IgD-negative memory B cell (primary cell): ENCODE measurements around the gene NPVF. TPM values are rescaled to one million over a fixed set of nuclear protein-coding genes. Genes with fewer than 3 reads are reported as not detected.
A peak's percentile ranks its signal among the peaks of the same experiment; 100 is the strongest.

ENCODE experiments used
- H3K27ac Mint-ChIP-seq, 3 donors: one replicate each; pipeline ENCODE4 v1.8.0; 2020 to 2022; ENCODE audit warnings: mild to moderate bottlenecking in 3 of 3, mixed read lengths in 3 of 3, moderate library complexity in 1 of 3
- H3K27me3 Mint-ChIP-seq: one replicate; pipeline ENCODE4 v1.8.0; 2021; ENCODE audit warnings: mixed read lengths
- H3K36me3 Mint-ChIP-seq: one replicate; pipeline ENCODE4 v1.8.0; 2020; ENCODE audit warnings: mild to moderate bottlenecking, mixed read lengths
- H3K4me1 Mint-ChIP-seq, 3 donors: one replicate each; pipeline ENCODE4 v1.8.0; 2020 to 2022; ENCODE audit warnings: mixed read lengths in 3 of 3, mild to moderate bottlenecking in 1 of 3
- H3K4me3 Mint-ChIP-seq, 4 donors: one replicate each; pipeline ENCODE4 v1.8.0; 2020 to 2022; ENCODE audit warnings: mild to moderate bottlenecking in 4 of 4, mixed read lengths in 4 of 4, moderate library complexity in 3 of 4
- H3K9me3 Mint-ChIP-seq, 3 donors: one replicate each; pipeline ENCODE4 v1.8.0; 2020 to 2021; ENCODE audit warnings: mixed read lengths in 3 of 3, mild to moderate bottlenecking in 1 of 3
- polyA plus RNA-seq: library from polyadenylated mRNA; unstranded; fragments of 300-500 nt; fragmentation: Illumina TruSeq; gene quantifications from one replicate; pipeline ENCODE4 v1.2.3, GENCODE V29; 2021

NPVF gene
- polyA plus RNA-seq, 1 donor from 2014 or later, result not detected

DNA sequence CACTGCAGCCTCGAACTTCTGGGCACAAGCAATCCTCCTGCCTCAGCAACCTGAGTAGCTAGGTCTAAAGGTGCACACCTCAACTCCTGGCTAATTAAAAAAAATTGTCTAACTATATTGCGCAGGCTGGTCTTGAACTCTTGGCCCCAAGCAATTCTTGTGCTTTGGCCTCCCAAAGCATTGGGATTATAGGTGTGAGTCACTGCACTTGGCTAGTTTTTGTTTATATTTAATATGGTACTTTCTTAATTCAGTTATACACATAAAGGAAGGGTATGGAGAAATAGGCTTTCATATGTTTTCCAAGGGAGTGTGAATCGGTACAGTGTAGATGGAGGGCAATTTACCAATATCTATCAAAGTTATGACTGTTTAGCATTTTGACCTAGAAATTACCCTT lies 20.4 kb downstream of the NPVF start:
- H3K4me3 Mint-ChIP-seq, result no peak overlapping the region
- H3K36me3 Mint-ChIP-seq, result peaks cover 4% of the 10 kb centered on the region
- H3K9me3 Mint-ChIP-seq, result peaks cover 0 to 6% (median 4%) of the 10 kb centered on the region in 3 donors
- peaks cover 0 to 2% (median 0%) of the 10 kb centered on the region in 3 donors for H3K4me1 Mint-ChIP-seq
- H3K27ac Mint-ChIP-seq, result no peak overlapping the region
- H3K27me3 Mint-ChIP-seq, result peaks cover 22% of the 10 kb centered on the region

DNA sequence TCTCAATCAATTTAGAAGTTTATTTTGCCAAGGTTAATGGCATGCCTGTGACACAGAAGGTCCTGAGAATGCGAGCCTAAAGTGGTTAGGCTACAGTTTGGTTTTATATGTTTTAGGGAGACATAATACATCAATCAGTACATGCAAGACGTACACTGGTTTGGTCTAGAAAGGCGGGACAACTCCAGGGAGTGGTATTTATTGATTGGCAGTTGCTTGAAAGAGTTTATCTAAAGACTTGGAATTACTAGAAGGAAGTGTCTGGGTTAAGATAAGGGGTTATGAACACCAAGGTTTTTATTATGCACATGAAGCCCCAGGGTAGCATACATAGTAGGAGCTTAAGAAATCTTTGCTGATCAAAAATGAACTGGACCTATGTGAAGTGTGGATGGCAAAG lies 21.5 kb downstream of the NPVF start:
- peaks cover 17% of the 10 kb centered on the region for H3K27me3 Mint-ChIP-seq
- H3K9me3 Mint-ChIP-seq, result peaks cover 0 to 6% (median 4%) of the 10 kb centered on the region in 3 donors
- H3K36me3 Mint-ChIP-seq, result peaks cover 4% of the 10 kb centered on the region
- H3K4me1 Mint-ChIP-seq, result peaks cover 0 to 2% (median 0%) of the 10 kb centered on the region in 3 donors
- no peak overlapping the region for H3K4me3 Mint-ChIP-seq
- H3K27ac Mint-ChIP-seq, result no peak overlapping the region

DNA sequence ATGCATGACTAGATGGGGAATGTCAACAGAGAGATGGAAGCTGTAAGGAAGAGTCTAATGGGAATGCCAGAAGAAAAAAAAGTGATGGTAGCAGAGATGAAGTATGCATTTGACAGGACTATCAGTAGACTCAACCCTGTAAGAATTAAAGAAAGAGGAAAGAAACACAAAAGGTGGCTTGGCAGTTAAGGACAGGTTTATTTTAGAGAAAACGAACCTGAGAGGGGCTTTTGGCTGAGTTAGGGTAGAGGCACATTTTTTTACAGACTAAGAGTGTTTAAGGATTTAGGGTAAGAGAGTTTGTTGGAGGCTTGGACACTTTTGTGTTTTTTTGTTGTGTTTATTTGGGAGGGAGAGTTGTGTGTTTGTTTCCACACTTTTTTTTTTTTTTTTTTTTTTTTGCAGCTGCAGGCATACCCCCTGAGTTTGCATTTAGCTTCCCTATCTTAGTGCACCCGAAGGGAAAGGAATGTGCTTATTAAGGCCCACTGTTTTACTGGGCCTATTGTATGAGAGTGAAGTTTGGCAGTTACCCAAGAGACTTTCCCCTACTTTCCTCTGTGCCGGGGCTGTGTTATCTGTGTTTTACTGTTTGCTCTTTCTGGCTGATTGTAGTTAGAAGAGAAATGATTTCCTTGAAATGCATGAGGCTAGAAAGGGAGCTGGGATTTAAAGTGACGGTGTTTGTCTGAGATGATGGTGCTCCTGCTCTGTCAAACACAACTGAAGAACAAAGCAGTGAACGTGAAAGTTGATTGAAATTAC lies 32.0 kb downstream of the NPVF start:
- Mint-ChIP-seq H3K4me1 (peaks cover 0 to 2% (median 0%) of the 10 kb centered on the region in 3 donors), H3K36me3 (peaks cover 2% of the 10 kb centered on the region), H3K27me3 (peaks cover 3% of the 10 kb centered on the region), H3K9me3 (peaks cover 0 to 2% (median 0%) of the 10 kb centered on the region in 3 donors), H3K4me3 (no peak overlapping the region), H3K27ac (no peak overlapping the region)

DNA sequence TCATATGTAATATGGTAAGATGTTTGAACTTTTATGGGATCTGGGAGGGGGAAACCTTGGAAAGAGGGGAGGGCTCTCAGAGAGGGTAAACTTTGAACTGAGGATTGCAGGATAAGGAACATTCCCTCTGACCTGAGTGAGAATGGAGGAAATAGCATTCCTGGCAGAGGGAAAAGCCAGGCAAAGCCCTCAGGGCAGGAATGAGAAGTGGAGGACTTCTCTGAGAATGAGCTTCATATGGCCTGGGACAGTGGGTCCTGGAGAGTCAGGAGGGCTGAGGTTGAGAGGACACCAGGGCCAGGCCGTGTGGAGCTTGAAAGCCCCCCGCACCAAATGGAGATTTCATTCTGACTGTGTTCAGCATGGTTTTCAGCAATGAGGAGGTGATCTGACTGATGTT lies 34.2 kb downstream of the NPVF start:
- no peak overlapping the region for H3K27ac Mint-ChIP-seq
- peaks cover 0 to 2% (median 0%) of the 10 kb centered on the region in 3 donors for H3K4me1 Mint-ChIP-seq
- peaks cover 0 to 3% (median 0%) of the 10 kb centered on the region in 3 donors for H3K9me3 Mint-ChIP-seq

DNA sequence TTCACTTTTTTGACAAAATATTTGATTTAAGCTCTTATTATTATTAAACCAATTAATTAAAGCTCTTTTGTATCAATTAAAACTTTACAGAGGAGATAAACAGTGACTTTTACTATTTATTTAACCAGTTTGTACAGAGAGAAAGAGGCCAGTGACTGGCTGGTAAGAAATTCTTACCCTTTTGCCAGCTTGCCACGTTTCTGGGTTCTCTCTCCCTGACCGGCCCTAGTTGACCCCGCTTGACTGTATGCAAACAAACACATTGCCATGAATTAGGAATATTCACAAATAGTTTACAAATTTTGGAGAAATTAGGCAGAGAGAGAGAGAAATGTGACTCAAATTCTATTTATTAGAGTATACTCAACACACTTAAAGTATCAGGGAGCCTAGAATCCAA lies 36.2 kb downstream of the NPVF start:
- Mint-ChIP-seq H3K4me3 (no peak overlapping the region), H3K9me3 (peaks cover 0 to 5% (median 0%) of the 10 kb centered on the region in 3 donors), H3K27me3 (peaks cover 14% of the 10 kb centered on the region), H3K4me1 (peaks cover 0 to 2% (median 0%) of the 10 kb centered on the region in 3 donors), H3K36me3 (peaks cover 3% of the 10 kb centered on the region), H3K27ac (no peak overlapping the region)

More for the DNA sequence above, 34.2 kb downstream of the NPVF start:
- Mint-ChIP-seq H3K4me3 (no peak overlapping the region), H3K36me3 (peaks cover 2% of the 10 kb centered on the region), H3K27me3 (peaks cover 8% of the 10 kb centered on the region)

DNA sequence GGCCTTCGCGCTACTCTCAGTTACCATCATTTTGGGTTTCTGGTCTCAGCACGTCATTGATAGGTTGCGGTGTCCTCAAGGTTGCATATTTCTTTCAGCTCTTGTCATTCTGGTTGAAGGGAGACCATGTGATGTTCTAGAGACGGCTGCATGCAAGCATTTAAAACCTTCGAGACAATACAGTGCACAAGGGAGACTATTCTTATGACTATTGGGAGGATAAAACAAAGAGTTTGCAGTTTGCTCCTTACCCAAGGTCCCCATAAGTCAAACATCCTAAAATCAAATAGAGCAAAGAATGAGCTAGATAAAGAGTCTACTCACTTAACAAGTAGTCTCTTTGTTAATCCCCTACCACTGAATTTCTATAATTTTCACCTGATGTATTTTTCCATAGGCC lies 39.1 kb downstream of the NPVF start:
- no peak overlapping the region for H3K27ac Mint-ChIP-seq
- peaks cover 23% of the 10 kb centered on the region for H3K27me3 Mint-ChIP-seq
- H3K4me1 Mint-ChIP-seq, result no peaks in the 10 kb centered on the region
- H3K36me3 Mint-ChIP-seq, result peaks cover 3% of the 10 kb centered on the region
- H3K4me3 Mint-ChIP-seq, result no peak overlapping the region
- peaks cover 0 to 5% (median 0%) of the 10 kb centered on the region in 3 donors for H3K9me3 Mint-ChIP-seq

DNA sequence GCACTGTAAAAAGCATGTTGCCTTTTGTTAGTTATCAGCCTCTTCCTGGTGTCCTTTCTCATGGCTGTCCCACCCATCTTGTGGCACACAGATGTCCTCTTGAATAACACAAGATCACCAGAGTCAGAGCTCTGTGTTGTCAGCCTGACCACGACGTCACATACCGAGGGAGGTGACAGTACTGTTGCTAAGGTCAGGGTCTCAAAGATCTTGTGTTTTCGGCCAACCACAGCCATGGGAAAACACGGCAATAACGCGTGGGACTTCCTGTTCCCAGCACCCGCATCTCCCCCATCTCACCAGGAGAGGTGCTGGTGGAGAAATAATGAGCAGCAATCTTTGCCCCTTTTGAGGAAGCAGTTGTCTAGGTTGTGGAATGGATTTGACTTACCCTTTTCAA lies 40.4 kb downstream of the NPVF start:
- Mint-ChIP-seq H3K27me3 (peaks cover 22% of the 10 kb centered on the region), H3K4me3 (no peak overlapping the region), H3K4me1 (no peaks in the 10 kb centered on the region), H3K36me3 (peaks cover 3% of the 10 kb centered on the region), H3K27ac (no peak overlapping the region), H3K9me3 (peaks cover 0 to 5% (median 0%) of the 10 kb centered on the region in 3 donors)

DNA sequence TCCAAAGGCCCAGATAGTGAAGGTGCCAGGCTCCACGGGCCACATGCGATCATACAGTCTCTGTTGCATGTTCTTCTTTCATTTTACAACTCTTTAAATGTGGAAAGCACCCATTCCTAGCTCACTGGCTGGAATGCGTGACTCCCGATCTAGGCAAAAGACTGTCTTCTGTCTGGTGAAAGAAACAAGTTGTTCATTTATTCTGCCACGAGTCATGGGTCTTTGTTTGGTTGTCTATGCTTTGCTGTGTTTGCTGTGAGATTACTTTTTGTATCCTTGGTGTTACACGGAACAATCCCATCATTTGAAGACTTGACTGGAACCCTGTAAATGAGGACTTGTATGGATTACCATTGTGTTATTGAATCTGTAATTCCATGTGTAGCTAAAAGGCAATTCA lies 41.9 kb downstream of the NPVF start:
- no peak overlapping the region for H3K4me3 Mint-ChIP-seq
- peak overlapping the region in 1 of 3 donors; percentile 48 for H3K27ac Mint-ChIP-seq
- H3K4me1 Mint-ChIP-seq, result no peaks in the 10 kb centered on the region
- peaks cover 3% of the 10 kb centered on the region for H3K36me3 Mint-ChIP-seq
- peaks cover 26% of the 10 kb centered on the region for H3K27me3 Mint-ChIP-seq
- H3K9me3 Mint-ChIP-seq, result peaks cover 0 to 3% (median 0%) of the 10 kb centered on the region in 3 donors

DNA sequence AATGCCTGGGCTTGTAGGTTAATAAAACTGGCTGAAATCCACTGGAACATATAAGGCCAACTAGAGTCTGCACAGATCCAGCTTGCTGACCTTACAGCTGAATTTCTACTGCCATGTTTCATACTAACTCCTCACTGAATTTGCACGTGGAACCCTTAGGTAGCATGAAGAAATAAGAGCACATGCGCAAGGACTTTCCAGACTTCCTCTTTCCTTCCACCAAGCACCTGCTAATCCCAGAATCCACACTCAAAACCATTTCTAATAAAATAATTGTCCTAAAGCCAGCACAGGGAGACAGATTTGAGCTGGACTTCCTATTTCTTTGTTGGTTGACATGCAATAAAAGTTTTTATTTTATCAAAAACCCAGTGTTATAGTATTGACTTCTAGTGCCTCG lies 46.8 kb downstream of the NPVF start:
- peaks cover 14% of the 10 kb centered on the region for H3K27me3 Mint-ChIP-seq
- H3K9me3 Mint-ChIP-seq, result no peaks in the 10 kb centered on the region
- H3K36me3 Mint-ChIP-seq, result peaks cover 3% of the 10 kb centered on the region
- peak overlapping the region in 1 of 4 donors; percentile 93 for H3K4me3 Mint-ChIP-seq
- H3K27ac Mint-ChIP-seq, result peak overlapping the region in 2 of 3 donors; percentile 40 to 81
- H3K4me1 Mint-ChIP-seq, result peaks cover 9 to 19% (median 12%) of the 10 kb centered on the region in 3 donors

DNA sequence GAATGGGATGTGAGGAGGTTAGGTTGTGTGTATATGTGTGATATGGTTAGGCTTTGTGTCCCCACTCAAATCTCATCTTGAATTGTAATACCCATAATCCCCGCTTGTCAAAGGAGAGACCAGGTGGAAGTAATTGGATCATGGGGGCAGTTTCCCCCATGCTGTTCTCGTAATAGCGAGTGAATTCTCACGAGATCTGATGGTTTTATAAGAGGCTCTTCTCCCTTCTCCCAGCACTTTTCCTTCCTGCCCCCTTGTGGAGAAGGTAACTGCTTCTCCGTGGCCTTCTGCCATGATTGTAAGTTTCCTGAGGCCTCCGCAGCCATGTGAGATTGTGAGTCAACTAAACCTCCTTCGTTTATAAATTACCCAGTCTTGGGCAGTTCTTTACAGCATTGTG lies 47.3 kb downstream of the NPVF start:
- no peaks in the 10 kb centered on the region for H3K9me3 Mint-ChIP-seq
- H3K27ac Mint-ChIP-seq, result peak overlapping the region; percentile 40 to 92 (median 81)
- H3K36me3 Mint-ChIP-seq, result peaks cover 3% of the 10 kb centered on the region
- H3K4me3 Mint-ChIP-seq, result peak overlapping the region; percentile 85 to 95 (median 94)
- peaks cover 12% of the 10 kb centered on the region for H3K27me3 Mint-ChIP-seq
- peaks cover 9 to 19% (median 12%) of the 10 kb centered on the region in 3 donors for H3K4me1 Mint-ChIP-seq

DNA sequence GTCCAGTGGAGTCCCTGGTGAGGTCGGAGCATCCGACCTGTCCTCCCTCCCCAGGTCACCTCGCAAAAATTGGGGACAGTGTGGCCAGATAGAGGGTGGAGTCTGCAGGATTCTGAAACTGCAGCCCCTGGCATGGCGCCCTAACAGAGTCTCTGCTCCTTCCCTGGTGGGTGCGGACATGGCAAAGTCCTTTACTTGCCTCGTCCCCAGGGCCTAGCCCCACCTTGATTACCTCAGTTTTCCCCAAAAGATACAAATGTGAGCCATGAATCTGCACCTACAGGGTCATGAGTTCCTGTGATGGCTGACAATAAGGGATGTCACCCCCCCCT lies 47.7 kb downstream of the NPVF start:
- Mint-ChIP-seq H3K9me3 (no peaks in the 10 kb centered on the region), H3K36me3 (peaks cover 3% of the 10 kb centered on the region), H3K4me1 (peaks cover 9 to 19% (median 12%) of the 10 kb centered on the region in 3 donors), H3K4me3 (peak overlapping the region; percentile 85 to 95 (median 94)), H3K27me3 (peaks cover 10% of the 10 kb centered on the region), H3K27ac (peak overlapping the region; percentile 81 to 92 (median 82))

DNA sequence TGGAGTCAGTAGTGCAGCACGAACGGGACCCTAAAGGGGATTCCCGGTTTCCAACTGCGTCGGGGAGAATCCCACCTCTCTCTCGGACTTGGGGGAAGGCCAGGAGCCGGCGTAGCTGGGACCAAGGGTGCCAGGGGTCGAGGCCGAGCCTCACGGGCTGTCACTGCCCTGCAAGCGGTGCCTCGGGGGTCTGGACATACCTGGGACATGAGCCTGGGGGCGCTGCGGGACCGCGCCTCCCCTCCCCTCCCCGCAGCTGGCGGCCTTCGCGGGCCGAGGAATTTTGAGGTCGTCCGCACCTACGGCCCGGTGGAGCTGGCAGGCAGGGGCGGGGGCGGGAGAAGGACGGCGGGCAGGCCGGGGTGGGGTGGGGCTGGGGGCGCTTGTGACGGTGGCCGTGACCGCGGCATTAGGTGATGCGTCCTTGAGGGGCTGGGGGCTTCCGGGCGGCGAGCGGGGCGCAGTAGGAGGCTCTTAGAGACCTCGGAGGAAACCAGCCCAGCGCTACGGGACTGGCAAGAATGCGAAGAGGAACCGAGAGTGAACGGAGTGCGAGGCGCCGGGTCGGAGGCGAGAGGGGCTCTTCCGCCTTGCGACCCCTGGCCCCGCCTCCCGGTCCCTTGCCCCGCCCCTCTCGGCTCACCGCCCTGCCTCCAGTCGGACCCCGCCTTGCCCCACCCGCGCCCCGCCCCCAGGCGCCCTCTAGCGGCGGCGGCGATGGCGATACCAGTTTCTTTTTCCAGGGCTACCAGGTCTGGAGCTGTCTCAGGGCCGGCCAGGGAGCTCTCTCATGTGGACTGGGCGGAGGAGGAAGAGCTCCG lies 48.3 kb downstream of the NPVF start:
- H3K27ac Mint-ChIP-seq, result peak overlapping the region; percentile 81 to 92 (median 91)
- peaks cover 6% of the 10 kb centered on the region for H3K27me3 Mint-ChIP-seq
- H3K4me3 Mint-ChIP-seq, result peak overlapping the region; percentile 85 to 95 (median 94)
- H3K36me3 Mint-ChIP-seq, result peaks cover 3% of the 10 kb centered on the region
- H3K4me1 Mint-ChIP-seq, result peaks cover 9 to 19% (median 12%) of the 10 kb centered on the region in 3 donors
- no peaks in the 10 kb centered on the region for H3K9me3 Mint-ChIP-seq

DNA sequence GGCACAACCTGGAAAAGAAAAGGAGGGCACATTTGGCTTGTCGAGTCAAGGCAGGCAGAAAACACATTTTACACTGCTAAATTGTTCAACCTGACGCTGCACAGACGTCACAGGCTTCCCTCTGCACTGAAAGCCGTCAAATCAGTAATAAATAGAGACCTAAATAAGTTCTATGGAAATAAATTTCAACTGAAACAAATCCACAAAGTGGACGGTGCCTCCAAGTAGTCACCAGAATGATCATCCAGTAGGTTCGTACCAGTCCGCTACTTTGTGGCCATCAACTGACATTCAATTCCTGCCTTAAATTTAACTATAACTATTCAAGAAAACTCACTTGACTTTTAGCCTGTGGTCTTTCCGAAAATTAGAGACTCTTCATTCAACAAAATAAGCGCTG lies 49.0 kb downstream of the NPVF start:
- Mint-ChIP-seq H3K4me1 (peaks cover 9 to 19% (median 12%) of the 10 kb centered on the region in 3 donors), H3K27ac (peak overlapping the region; percentile 81 to 92 (median 91)), H3K36me3 (peaks cover 3% of the 10 kb centered on the region), H3K4me3 (peak overlapping the region; percentile 85 to 93 (median 91)), H3K9me3 (no peaks in the 10 kb centered on the region), H3K27me3 (peaks cover 5% of the 10 kb centered on the region)
